ENCODE data around the gene IQCC.

GRCh38 chr1:32197074-32197473 is 8.4 kb upstream of the IQCC start:
- TF ChIP-seq CTCF (conservative IDR thresholded peaks at IDR 0.05) (no peak), EZH2 (IDR thresholded peaks at IDR 0.05; ENCODE audit: low read depth) (no peak)

Measured in PC-9 (cell line).